Astrocyte (in vitro differentiated cells and primary cell): ENCODE data around the gene OXLD1.

Source experiments
- EZH2 ChIP-seq: IDR thresholded peaks from 2 replicates; pipeline ENCODE4 v1.6.1; 2012; ENCODE audit warnings: mild to moderate bottlenecking, low read length, inconsistent platforms; ENCODE audit not compliant: insufficient read depth
- TF ChIP-seq, protein P1 (sequence below): IDR thresholded peaks from 2 replicates; pipeline ENCODE4 v1.5.1; 2011; ENCODE audit warnings: low read depth, mild to moderate bottlenecking, inconsistent platforms, low read length, moderate library complexity; ENCODE audit not compliant: insufficient read depth

DNA sequence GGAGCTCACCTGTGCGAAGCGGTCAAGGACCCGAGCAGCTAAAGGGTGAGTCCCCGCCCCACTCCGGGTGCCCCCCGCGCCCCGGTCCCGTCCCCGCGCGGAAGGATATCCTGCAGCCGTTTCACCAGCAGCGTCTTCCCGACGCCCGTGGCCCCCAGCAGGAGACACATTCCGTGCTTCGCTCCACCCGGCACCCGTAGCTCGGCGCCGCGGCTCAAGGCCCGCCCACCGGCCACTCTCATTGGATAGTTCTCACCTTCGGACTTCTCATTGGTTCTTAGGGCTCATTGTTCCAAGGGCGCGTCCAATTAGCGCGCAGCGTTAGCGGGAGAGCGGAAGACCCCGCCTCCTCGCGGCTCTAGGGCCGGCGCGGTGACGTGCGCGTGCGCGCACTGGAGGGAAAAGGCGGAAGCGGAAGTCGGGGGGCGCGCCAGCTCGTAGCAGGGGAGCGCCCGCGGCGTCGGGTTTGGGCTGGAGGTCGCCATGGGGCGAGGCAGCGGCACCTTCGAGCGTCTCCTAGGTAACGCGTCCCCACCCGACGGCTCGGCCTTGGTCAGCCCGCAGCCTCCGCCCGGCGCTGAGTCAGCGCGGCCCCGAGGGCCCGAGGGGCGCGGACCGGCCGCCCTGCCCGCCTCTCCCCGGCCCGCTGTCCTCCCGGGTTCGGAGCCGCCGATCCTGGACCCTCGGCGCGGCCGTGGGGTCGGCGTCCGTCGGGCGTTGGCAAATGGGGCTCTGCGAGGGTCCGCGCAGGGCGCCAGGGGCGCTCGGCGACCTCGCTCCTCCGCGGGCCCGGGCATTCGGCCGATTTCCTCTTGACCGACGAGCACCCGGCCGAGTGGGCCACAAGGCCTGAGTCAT is 17.4 kb upstream of the OXLD1 start, which contains the start of the genes ARL16 and HGS:
- TF ChIP-seq, protein P1, sequence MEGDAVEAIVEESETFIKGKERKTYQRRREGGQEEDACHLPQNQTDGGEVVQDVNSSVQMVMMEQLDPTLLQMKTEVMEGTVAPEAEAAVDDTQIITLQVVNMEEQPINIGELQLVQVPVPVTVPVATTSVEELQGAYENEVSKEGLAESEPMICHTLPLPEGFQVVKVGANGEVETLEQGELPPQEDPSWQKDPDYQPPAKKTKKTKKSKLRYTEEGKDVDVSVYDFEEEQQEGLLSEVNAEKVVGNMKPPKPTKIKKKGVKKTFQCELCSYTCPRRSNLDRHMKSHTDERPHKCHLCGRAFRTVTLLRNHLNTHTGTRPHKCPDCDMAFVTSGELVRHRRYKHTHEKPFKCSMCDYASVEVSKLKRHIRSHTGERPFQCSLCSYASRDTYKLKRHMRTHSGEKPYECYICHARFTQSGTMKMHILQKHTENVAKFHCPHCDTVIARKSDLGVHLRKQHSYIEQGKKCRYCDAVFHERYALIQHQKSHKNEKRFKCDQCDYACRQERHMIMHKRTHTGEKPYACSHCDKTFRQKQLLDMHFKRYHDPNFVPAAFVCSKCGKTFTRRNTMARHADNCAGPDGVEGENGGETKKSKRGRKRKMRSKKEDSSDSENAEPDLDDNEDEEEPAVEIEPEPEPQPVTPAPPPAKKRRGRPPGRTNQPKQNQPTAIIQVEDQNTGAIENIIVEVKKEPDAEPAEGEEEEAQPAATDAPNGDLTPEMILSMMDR: no peak
- TF ChIP-seq EZH2: no peak
